Psoas muscle (tissue), 8 donors: ENCODE data around the gene STX18. TPM values are rescaled to one million over a fixed set of nuclear protein-coding genes. Genes with fewer than 3 reads are reported as not detected.
"Not testable (repeated sequence)": the region's sequence is repeated elsewhere in the genome, so short reads cannot be mapped to it uniquely, and the experiment has no call there.

Source experiments
- ATAC-seq, 4 donors: fragments of 200-7000 bp; cut with Tn5 transposase; one replicate each; pipeline ENCODE4 v1.9.1; 2020; ENCODE audit warnings: moderate library complexity in 3 of 4, mild to moderate bottlenecking in 2 of 4
- DNase-seq, 2 donors: peaks; one replicate each; pipeline ENCODE4 v3.0.0-alpha.2; 2020
- H3K27ac ChIP-seq: fragments of 200-600 bp; one replicate; pipeline ENCODE4 v1.8.0; 2022
- H3K27me3 ChIP-seq, 3 donors: fragments of 200-600 bp in 1 of 3; one replicate each; pipeline versions ENCODE4 v1.6.1 to v1.8.0; 2013 to 2022; ENCODE audit warnings: low read length in 2 of 3, mild to moderate bottlenecking in 2 of 3, moderate library complexity in 1 of 3; ENCODE audit not compliant: insufficient read depth in 3 of 3
- H3K36me3 ChIP-seq, 2 donors: fragments of 200-600 bp in 1 of 2; one replicate each; pipeline versions ENCODE4 v1.6.1 to v1.8.0; 2013 to 2022; ENCODE audit warnings: low read depth in 1 of 2, mild to moderate bottlenecking in 1 of 2, moderate library complexity in 1 of 2; ENCODE audit not compliant: insufficient read depth in 1 of 2
- H3K4me1 ChIP-seq: fragments of 200-600 bp; one replicate; pipeline ENCODE4 v1.8.0; 2022
- H3K4me3 ChIP-seq: fragments of 200-600 bp; one replicate; pipeline ENCODE4 v1.8.0; 2022; ENCODE audit warnings: mild to moderate bottlenecking
- H3K9me3 ChIP-seq: fragments of 200-600 bp; one replicate; pipeline ENCODE4 v1.8.0; 2022
- CTCF ChIP-seq: fragments of 200-600 bp; IDR thresholded peaks from one replicate; pipeline ENCODE4 v1.8.0; 2022; ENCODE audit warnings: antibody characterized with exemption
- WGBS, 3 donors: extraction: QIAGEN DNeasy Blood & Tissue Kit; methylation state at CpG; one replicate each; pipeline versions ENCODE4 v1.1.6 to v1.1.7; 2013; 5-methylcytosine and 5-hydroxymethylcytosine counted together
- intact Hi-C, 2 donors: fragments of 100-400 bp; cut with DNase I; formaldehyde crosslinking; loops; one replicate each; pipeline versions ENCODE4 v1.11.0 to v1.14.2; 2022
- polyA plus RNA-seq, 3 donors: library from polyadenylated mRNA; stranded (reverse); fragments of 200-250 nt; gene quantifications; one replicate each; pipeline ENCODE4 v1.2.3, GENCODE V29; 2013
- total RNA-seq, 4 donors: library from RNA; stranded (reverse); fragmentation: NEBNext Ultra II Directional in 2 of 4; extraction: Animal tissue kit (Norgen Biotek cat#: 25700) in 2 of 4; gene quantifications; one replicate each; pipeline versions ENCODE4 v1.2.1 to v1.2.4, GENCODE V29; 2021 to 2023
- donor health status: healthy with polysubstance abuse.
- donor health status: DM: no; HTN: no; CAD: no; lungs with moderate emphysema.
- donor health status: Bipolar disorder and iron deficiency.
- donor health status: healthy.
- donor health status: DM: yes; HTN: yes; CAD: no.
- donor health status: DM: no; HTN: no; CAD: no.
- donor health status: DM: no; HTN: no; CAD: no.
- donor health status: DM: yes; HTN: yes; CAD: no.

The STX18 gene
- total and polyA plus RNA-seq, 7 donors: 12.1 to 29.7 (median 21.1) TPM

DNA sequence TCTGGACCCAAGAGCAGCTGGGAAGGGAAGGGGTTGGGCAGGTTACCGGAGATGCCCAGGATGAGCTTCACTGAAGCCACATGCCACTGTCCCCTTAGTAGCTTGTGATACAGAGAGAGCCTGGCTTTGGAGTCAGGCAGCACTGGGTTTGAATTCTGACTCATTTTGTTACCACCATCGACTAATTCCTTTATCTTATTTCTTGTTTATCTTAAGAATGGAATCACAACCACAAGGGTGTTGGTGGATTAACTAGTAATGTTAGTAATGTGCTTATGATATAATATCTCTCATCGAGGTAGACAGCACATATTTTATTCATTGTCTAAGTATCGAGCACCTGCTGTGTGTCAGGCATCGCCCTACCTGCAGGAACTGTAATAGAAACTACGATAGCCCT is 17.7 kb upstream of the STX18 start:
- H3K36me3 ChIP-seq: no peaks in the 10 kb centered on the region
- no peak for TF ChIP-seq CTCF
- no peak for ATAC-seq
- DNase-seq: no peak
- no peak overlapping the region for H3K4me3 ChIP-seq
- WGBS, 3 donors: 74 to 86% (median 76%) methylated on average over 6 of the region's 6 CpGs
- H3K27me3 ChIP-seq: no peaks in the 10 kb centered on the region
- intact Hi-C loops: loop anchor here in 1 of 2 donors (10.0 kb wide), 1 partner anchor 295 kb away; the partner anchor contains the start of gene MSX1
- H3K9me3 ChIP-seq: no peaks in the 10 kb centered on the region
- H3K4me1 ChIP-seq: no peaks in the 10 kb centered on the region
- no peak overlapping the region for H3K27ac ChIP-seq

- DNase-seq: no peak
- 68 to 81% (median 69%) methylated on average over 4 of the region's 4 CpGs for WGBS, 3 donors
- Histone ChIP-seq H3K4me1 (no peaks in the 10 kb centered on the region), H3K4me3 (no peak overlapping the region), H3K9me3 (no peaks in the 10 kb centered on the region), H3K27me3 (no peaks in the 10 kb centered on the region), H3K27ac (no peak overlapping the region), H3K36me3 (no peaks in the 10 kb centered on the region)
- ATAC-seq: no peak
- intact Hi-C loops: loop anchor here in 1 of 2 donors (10.0 kb wide), 1 partner anchor 296 kb away; the partner anchor contains the start of gene MSX1
- no peak for TF ChIP-seq CTCF
Measured at GRCh38 chr4:4558881-4559280, 17.0 kb upstream of the STX18 start.

- Histone ChIP-seq H3K36me3 (peaks cover 0 to 12% of the 10 kb centered on the region in 2 donors), H3K27me3 (no peaks in the 10 kb centered on the region), H3K9me3 (no peaks in the 10 kb centered on the region), H3K4me3 (no peak overlapping the region), H3K27ac (no peak overlapping the region), H3K4me1 (no peaks in the 10 kb centered on the region)
- intact Hi-C loops: loop anchor here in 1 of 2 donors (10.0 kb wide), 1 partner anchor 299 kb away; the partner anchor contains the start of gene MSX1
- ATAC-seq (no peak), DNase-seq (no peak)
- 76 to 88% (median 84%) methylated on average over 4 of the region's 4 CpGs for WGBS, 3 donors
- no peak for TF ChIP-seq CTCF
Measured at GRCh38 chr4:4555916-4556315, 14.1 kb upstream of the STX18 start.

- Histone ChIP-seq H3K27ac (no peak overlapping the region), H3K4me1 (no peaks in the 10 kb centered on the region), H3K27me3 (no peaks in the 10 kb centered on the region), H3K36me3 (peaks cover 0 to 14% of the 10 kb centered on the region in 2 donors), H3K4me3 (no peak overlapping the region), H3K9me3 (no peaks in the 10 kb centered on the region)
- DNase-seq (no peak), ATAC-seq (no peak)
- intact Hi-C loops: loop anchor here in 1 of 2 donors (10.0 kb wide), 1 partner anchor 301 kb away; the partner anchor contains the start of gene MSX1
- 88 to 94% (median 93%) methylated on average over 2 of the region's 2 CpGs for WGBS, 3 donors
- TF ChIP-seq CTCF: no peak
Measured at GRCh38 chr4:4554234-4554633, 12.4 kb upstream of the STX18 start.

GRCh38 chr4:4552042-4552441 is 10.2 kb upstream of the STX18 start:
- not testable (repeated sequence) for H3K27ac ChIP-seq, H3K4me3 ChIP-seq, H3K4me1 ChIP-seq, H3K27me3 ChIP-seq, ATAC-seq, DNase-seq, H3K9me3 ChIP-seq
- 89 to 97% (median 96%) methylated on average over 5 of the region's 5 CpGs for WGBS, 3 donors
- intact Hi-C loops: loop anchor here in 1 of 2 donors (10.0 kb wide), 1 partner anchor 303 kb away; the partner anchor contains the start of gene MSX1
- H3K36me3 ChIP-seq: peaks cover 0 to 16% of the 10 kb centered on the region in 2 donors

DNA sequence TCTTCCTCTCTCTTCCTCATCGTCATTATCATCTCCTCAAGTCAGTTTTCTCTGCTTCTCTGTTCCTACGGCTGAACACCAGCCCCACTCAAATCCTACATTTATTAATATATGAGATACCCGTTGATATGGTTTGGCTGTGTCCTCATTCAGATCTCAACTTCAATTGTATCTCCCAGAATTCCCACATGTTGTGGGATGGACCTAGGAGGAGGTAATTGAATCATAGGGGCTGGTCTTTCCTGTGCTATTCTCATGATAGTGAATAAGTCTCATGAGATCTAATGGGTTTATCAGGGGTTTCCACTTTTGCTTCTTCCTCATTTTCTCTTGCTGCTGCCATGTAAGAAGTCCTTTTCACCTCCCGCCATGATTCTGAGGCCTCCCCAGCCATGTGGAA is 8.3 kb upstream of the STX18 start:
- ATAC-seq, DNase-seq, H3K27ac ChIP-seq, H3K9me3 ChIP-seq, H3K4me3 ChIP-seq, H3K4me1 ChIP-seq, H3K27me3 ChIP-seq: not testable (repeated sequence)
- peaks cover 0 to 28% of the 10 kb centered on the region in 2 donors for H3K36me3 ChIP-seq
- intact Hi-C loops: loop anchor here in 1 of 2 donors (10.0 kb wide), 1 partner anchor 305 kb away; the partner anchor contains the start of gene MSX1
- 78 to 80% (median 79%) methylated on average over 4 of the region's 4 CpGs for WGBS, 3 donors
